SK-N-SH treated with all-trans-retinoic acid at 6 μM for 48 hours (cell line): ENCODE data around the gene PPP2R5B.

Source experiments
- ARNTL ChIP-seq: fragments of 450-650 bp; formaldehyde crosslinking; IDR thresholded peaks from 2 replicates; pipeline ENCODE4 v1.5.0; 2020; ENCODE audit warnings: low read depth, mild to moderate bottlenecking, moderate library complexity, borderline replicate concordance
- BACH2 ChIP-seq: fragments of 250-450 bp; sonication (Bioruptor Pico); IDR thresholded peaks from 2 replicates; pipeline ENCODE4 v1.9.0; 2021; ENCODE audit warnings: mild to moderate bottlenecking, borderline replicate concordance
- ISL1 ChIP-seq: fragments of 250-450 bp; sonication (Bioruptor Pico); IDR thresholded peaks from 2 replicates; pipeline ENCODE4 v2.1.2; 2022; ENCODE audit warnings: mild to moderate bottlenecking, moderate library complexity
- RARB ChIP-seq: fragments of 250-450 bp; sonication (Bioruptor Pico); IDR thresholded peaks from 2 replicates; pipeline ENCODE4 v1.8.0; 2021; ENCODE audit warnings: mild to moderate bottlenecking, moderate library complexity
- TSHZ2 ChIP-seq: fragments of 250-450 bp; sonication (Bioruptor Pico); IDR thresholded peaks from 2 replicates; pipeline ENCODE4 v1.5.0; 2020; ENCODE audit warnings: mild to moderate bottlenecking, moderate library complexity
- ZFP30 ChIP-seq: fragments of 450-650 bp; formaldehyde crosslinking; IDR thresholded peaks from 2 replicates; pipeline ENCODE4 v1.5.0; 2022; ENCODE audit warnings: mild to moderate bottlenecking, moderate library complexity

DNA sequence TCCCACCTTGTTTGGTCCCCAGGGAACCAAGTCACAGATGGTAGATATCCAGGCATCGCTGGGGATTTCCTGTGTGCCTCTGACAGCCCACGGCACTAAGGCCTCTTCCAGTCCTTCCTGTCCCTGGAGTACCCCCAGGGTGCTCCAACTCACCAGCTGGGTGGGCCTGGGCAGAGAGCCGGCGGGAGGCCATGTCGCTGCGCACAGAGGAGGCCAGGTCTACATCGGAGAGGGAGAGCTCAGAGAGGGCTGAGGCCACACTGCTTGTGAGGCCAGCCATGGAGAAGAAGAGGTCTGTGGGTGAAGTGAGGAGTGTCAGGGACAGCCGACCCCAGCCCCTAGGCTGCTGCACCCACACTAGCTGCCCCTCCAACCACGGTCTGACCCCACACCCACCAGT, 12.8 kb upstream of the PPP2R5B start:
- TF ChIP-seq TSHZ2 (CRISPR knock-in tag) (no peak), BACH2 (CRISPR knock-in tag) (no peak), RARB (CRISPR knock-in tag) (no peak), ZFP30 (CRISPR knock-in tag) (no peak), ISL1 (CRISPR knock-in tag) (no peak), ARNTL (CRISPR knock-in tag) (no peak)
